Uterus (tissue), 2 donors: ENCODE results near the gene SORD.

Source experiments
- POLR2A ChIP-seq, 2 donors: fragments of 450-650 bp; IDR thresholded peaks; one replicate each; pipeline ENCODE4 v1.6.1; 2016; ENCODE audit warnings: antibody characterized with exemption in 2 of 2, mild to moderate bottlenecking in 1 of 2, moderate library complexity in 1 of 2
- TF ChIP-seq, protein P1 (sequence below), 4 experiments: fragments of 200-600 bp in 2 of 4; fragments of 450-650 bp in 2 of 4; sonication (generic) in 2 of 4; IDR thresholded peaks; one replicate each; pipeline ENCODE4 v1.5.1; 2016 to 2019; ENCODE audit warnings: antibody characterized with exemption in 4 of 4, mild to moderate bottlenecking in 2 of 4, moderate library complexity in 1 of 4

DNA sequence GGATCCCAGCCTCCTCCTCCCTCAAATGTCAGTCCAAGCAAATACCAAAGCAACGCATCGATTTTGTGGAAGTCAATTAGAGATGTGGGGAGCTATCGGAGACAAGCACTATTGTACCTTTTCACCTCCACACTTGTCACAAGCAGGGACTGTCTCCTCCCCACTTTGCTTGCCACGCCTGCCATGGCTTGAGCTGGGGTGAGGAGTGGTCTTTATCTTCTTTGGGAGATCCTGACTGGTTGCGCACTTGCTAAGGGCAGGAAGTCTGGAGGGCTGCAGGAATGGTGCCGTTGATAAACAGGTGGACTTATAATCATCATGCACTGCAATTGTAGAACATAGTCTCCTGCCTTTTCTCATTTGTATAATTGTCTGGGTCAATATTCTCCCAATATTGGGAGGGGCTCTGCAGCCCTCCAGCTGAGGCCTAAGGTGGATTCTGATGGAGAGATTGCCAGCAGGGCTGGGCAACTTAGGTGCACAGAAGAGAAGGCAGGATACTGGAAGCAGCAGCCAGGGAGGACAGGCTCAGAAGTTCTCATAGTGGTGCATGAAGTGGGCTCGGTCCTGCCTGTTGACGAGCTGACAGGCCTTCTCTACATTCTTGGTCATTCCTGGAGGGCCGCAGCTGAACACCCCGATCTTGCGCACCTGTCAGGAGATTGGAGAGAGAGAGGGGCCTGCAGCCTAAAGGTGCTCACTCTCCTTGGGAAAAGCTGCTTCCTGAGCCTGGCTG is 70.8 kb downstream of the SORD start:
- TF ChIP-seq, protein P1, sequence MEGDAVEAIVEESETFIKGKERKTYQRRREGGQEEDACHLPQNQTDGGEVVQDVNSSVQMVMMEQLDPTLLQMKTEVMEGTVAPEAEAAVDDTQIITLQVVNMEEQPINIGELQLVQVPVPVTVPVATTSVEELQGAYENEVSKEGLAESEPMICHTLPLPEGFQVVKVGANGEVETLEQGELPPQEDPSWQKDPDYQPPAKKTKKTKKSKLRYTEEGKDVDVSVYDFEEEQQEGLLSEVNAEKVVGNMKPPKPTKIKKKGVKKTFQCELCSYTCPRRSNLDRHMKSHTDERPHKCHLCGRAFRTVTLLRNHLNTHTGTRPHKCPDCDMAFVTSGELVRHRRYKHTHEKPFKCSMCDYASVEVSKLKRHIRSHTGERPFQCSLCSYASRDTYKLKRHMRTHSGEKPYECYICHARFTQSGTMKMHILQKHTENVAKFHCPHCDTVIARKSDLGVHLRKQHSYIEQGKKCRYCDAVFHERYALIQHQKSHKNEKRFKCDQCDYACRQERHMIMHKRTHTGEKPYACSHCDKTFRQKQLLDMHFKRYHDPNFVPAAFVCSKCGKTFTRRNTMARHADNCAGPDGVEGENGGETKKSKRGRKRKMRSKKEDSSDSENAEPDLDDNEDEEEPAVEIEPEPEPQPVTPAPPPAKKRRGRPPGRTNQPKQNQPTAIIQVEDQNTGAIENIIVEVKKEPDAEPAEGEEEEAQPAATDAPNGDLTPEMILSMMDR (IDR thresholded peaks at IDR 0.05): no peak
- no peak for TF ChIP-seq POLR2A (IDR thresholded peaks at IDR 0.05)
